Measurements from ENCODE around the gene ANKRD36. TPM values are rescaled to one million over a fixed set of nuclear protein-coding genes. Genes with fewer than 3 reads are reported as not detected.

Gene ANKRD36
- total and polyA plus RNA-seq, 2 of the 4 experiments (the other 2 are of a cell fraction): 2.6 to 20.1 TPM

DNA sequence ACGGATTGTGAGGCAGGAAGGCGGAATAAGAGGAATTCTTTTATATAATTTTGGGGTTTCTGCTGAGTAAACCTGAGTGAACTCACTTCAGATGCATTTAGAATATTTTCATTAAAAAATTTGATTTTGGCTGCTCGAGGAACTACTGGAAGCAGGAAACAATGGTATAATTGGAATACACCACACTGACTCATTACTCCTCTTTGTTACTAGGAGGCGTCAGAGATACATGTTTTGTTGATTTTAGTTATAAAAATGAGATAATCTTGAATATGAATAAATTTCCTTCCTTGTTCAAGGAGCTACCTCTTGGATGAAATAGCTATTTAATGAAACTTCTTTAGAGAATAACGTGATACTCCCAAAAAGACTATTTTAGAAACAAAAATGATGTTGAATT lies 97.4 kb downstream of the ANKRD36 start:
- no CpG with 5 or more reads among the region's 5 CpGs for WGBS, 2 experiments (ENCODE audit: extremely low coverage in 2 of 2, insufficient read length in 1 of 2)
- CTCF ChIA-PET: no interaction called here

More for the DNA sequence above, 97.4 kb downstream of the ANKRD36 start:
- no peaks in the 10 kb centered on the region for H3K9me1 ChIP-seq (ENCODE audit: insufficient read depth, low read length)
- no peak overlapping the region for H2AK9ac ChIP-seq (replicated peaks; ENCODE audit: low read depth, low read length, poor library complexity)
- dilution Hi-C loops (cut with HindIII; ENCODE audit: low sequenced_read_pairs, unreplicated experiment): no loop called here
- no peak for DNase-seq
- no peak overlapping the region for H3K14ac ChIP-seq (replicated peaks; ENCODE audit: low read depth, low read length)
- intact Hi-C loops (cut with micrococcal nuclease): no loop called here
- no peak for ATAC-seq (ENCODE audit: low read depth)
- no peak overlapping the region for H3K27ac ChIP-seq (ENCODE audit: insufficient read depth, low read length)
- H3K18ac ChIP-seq (ENCODE audit: low read depth, low read length): no peak overlapping the region
- H2BK120ac ChIP-seq (ENCODE audit: low read depth, low read length): no peak overlapping the region
- no peak overlapping the region for H3K4ac ChIP-seq (ENCODE audit: low read depth, low read length)
- H3K4me1 ChIP-seq (ENCODE audit: control insufficient read depth, insufficient read depth, low read length): no peaks in the 10 kb centered on the region
- H4K91ac ChIP-seq (ENCODE audit: insufficient read depth, low read depth, low read length): no peak overlapping the region
- POLR2A ChIA-PET (ENCODE audit: unreplicated experiment): no interaction called here
- H2BK5ac ChIP-seq (ENCODE audit: low read depth, low read length, poor library complexity, severe bottlenecking): no peak overlapping the region
- no peak overlapping the region for H2BK20ac ChIP-seq (ENCODE audit: low read depth, low read length)
- no peaks in the 10 kb centered on the region for H3K27me3 ChIP-seq (ENCODE audit: control insufficient read depth, insufficient read depth, low read length)
- no peak for TF ChIP-seq MXI1 (IDR thresholded peaks at IDR 0.05; ENCODE audit: borderline replicate concordance, low read depth, low read length)
- TF ChIP-seq FOS (IDR thresholded peaks at IDR 0.05; ENCODE audit: low read depth, low read length): no peak
- no peak for TF ChIP-seq CHD1 (IDR thresholded peaks at IDR 0.05; ENCODE audit: low read depth, low read length)
- TF ChIP-seq, protein P1, sequence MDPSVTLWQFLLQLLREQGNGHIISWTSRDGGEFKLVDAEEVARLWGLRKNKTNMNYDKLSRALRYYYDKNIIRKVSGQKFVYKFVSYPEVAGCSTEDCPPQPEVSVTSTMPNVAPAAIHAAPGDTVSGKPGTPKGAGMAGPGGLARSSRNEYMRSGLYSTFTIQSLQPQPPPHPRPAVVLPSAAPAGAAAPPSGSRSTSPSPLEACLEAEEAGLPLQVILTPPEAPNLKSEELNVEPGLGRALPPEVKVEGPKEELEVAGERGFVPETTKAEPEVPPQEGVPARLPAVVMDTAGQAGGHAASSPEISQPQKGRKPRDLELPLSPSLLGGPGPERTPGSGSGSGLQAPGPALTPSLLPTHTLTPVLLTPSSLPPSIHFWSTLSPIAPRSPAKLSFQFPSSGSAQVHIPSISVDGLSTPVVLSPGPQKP (IDR thresholded peaks at IDR 0.05; ENCODE audit: borderline replicate concordance, low read depth, low read length): no peak
- TF ChIP-seq MAZ (IDR thresholded peaks at IDR 0.05; ENCODE audit: borderline replicate concordance, low read depth, low read length): no peak
- TF ChIP-seq, protein P2, sequence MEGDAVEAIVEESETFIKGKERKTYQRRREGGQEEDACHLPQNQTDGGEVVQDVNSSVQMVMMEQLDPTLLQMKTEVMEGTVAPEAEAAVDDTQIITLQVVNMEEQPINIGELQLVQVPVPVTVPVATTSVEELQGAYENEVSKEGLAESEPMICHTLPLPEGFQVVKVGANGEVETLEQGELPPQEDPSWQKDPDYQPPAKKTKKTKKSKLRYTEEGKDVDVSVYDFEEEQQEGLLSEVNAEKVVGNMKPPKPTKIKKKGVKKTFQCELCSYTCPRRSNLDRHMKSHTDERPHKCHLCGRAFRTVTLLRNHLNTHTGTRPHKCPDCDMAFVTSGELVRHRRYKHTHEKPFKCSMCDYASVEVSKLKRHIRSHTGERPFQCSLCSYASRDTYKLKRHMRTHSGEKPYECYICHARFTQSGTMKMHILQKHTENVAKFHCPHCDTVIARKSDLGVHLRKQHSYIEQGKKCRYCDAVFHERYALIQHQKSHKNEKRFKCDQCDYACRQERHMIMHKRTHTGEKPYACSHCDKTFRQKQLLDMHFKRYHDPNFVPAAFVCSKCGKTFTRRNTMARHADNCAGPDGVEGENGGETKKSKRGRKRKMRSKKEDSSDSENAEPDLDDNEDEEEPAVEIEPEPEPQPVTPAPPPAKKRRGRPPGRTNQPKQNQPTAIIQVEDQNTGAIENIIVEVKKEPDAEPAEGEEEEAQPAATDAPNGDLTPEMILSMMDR (conservative IDR thresholded peaks at IDR 0.05; ENCODE audit: low read depth, low read length): no peak
- TF ChIP-seq POLR2A (IDR thresholded peaks at IDR 0.05; ENCODE audit: low read depth, low read length): no peak
- TF ChIP-seq, protein P3, sequence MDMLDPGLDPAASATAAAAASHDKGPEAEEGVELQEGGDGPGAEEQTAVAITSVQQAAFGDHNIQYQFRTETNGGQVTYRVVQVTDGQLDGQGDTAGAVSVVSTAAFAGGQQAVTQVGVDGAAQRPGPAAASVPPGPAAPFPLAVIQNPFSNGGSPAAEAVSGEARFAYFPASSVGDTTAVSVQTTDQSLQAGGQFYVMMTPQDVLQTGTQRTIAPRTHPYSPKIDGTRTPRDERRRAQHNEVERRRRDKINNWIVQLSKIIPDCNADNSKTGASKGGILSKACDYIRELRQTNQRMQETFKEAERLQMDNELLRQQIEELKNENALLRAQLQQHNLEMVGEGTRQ (IDR thresholded peaks at IDR 0.05; ENCODE audit: low read depth, low read length): no peak
- no peak for TF ChIP-seq CEBPB (IDR thresholded peaks at IDR 0.05; ENCODE audit: low read depth, low read length)
- TF ChIP-seq BHLHE40 (IDR thresholded peaks at IDR 0.05; ENCODE audit: low read depth, low read length): no peak
- no peak for TF ChIP-seq NFE2L2 (IDR thresholded peaks at IDR 0.05; ENCODE audit: low read depth, low read length)
- TF ChIP-seq RFX5 (IDR thresholded peaks at IDR 0.05; ENCODE audit: low read depth, low read length): no peak
- TF ChIP-seq SMC3 (IDR thresholded peaks at IDR 0.05; ENCODE audit: low read depth, low read length): no peak
- no peak for TF ChIP-seq RAD21 (IDR thresholded peaks at IDR 0.05; ENCODE audit: low read length)
- TF ChIP-seq MAFK (IDR thresholded peaks at IDR 0.05; ENCODE audit: low read depth, low read length): no peak
- no peak for TF ChIP-seq RCOR1 (IDR thresholded peaks at IDR 0.05; ENCODE audit: insufficient replicate concordance, low read length)
- H2AK5ac ChIP-seq (ENCODE audit: low read depth, low read length): no peak overlapping the region
- no peak overlapping the region for H3K9ac ChIP-seq (ENCODE audit: low read depth, low read length)
- peaks cover 1% of the 10 kb centered on the region; the same call in 1 of the 2 replicates for H3K36me3 ChIP-seq (ENCODE audit: control insufficient read depth, insufficient read depth, low read length)
- H4K8ac ChIP-seq (ENCODE audit: low read depth in 2 of 2, low read length in 2 of 2): no peak overlapping the region
- no peak overlapping the region for H3K23ac ChIP-seq (ENCODE audit: low read depth, low read length)
- no peaks in the 10 kb centered on the region for H3K9me3 ChIP-seq (ENCODE audit: control insufficient read depth, insufficient read depth, low read length)
- H4K20me1 ChIP-seq (ENCODE audit: insufficient read depth, low read length): no peaks in the 10 kb centered on the region
- no TSS peak for BruUV-seq (replicated peaks)
- H3K4me3 ChIP-seq (ENCODE audit: insufficient read depth, low read depth, low read length): no peak overlapping the region
- no peaks in the 10 kb centered on the region for H3K79me1 ChIP-seq (ENCODE audit: low read depth in 1 of 2, low read length in 2 of 2)
- no peak overlapping the region for H3K4me2 ChIP-seq (ENCODE audit: low read depth, low read length)
- no peak overlapping the region for H2BK15ac ChIP-seq (ENCODE audit: low read depth, low read length)
- in situ Hi-C loops (cut with MboI; ENCODE audit: low sequenced_read_pairs): no loop called here
- no peak overlapping the region for H3K56ac ChIP-seq (ENCODE audit: extremely low read depth, insufficient read depth, low read length)
- no peak overlapping the region for H2AFZ ChIP-seq (replicated peaks; ENCODE audit: low read length, poor library complexity)
- no peak overlapping the region for H4K5ac ChIP-seq (ENCODE audit: low read depth, low read length)

Data from IMR-90 (cell line).